GM12865 (cell line): ENCODE measurements around the gene ADGRV1.

Source experiments
- DNase-seq: peaks from one replicate; pipeline ENCODE4 v3.0.0; 2010; ENCODE audit warnings: low read depth
- H3K4me3 ChIP-seq: 2 replicates; pipeline ENCODE4 v1.5.1; 2011; ENCODE audit warnings: mild to moderate bottlenecking, low read depth, low read length, control low read depth
- CTCF ChIP-seq: IDR thresholded peaks from 2 replicates; pipeline ENCODE4 v1.5.1; 2011; ENCODE audit warnings: low read length, control low read depth, low read depth, inconsistent platforms; ENCODE audit not compliant: insufficient read depth; ENCODE audit errors: missing control alignments

ADGRV1 gene

GRCh38 chr5:90871391-90871991 lies 312.9 kb downstream of the ADGRV1 start:
- H3K4me3 ChIP-seq = no peak overlapping the region
- TF ChIP-seq CTCF = no peak
- no peak for DNase-seq

GRCh38 chr5:90873033-90873517 lies 314.5 kb downstream of the ADGRV1 start:
- no peak for DNase-seq
- no peak for TF ChIP-seq CTCF
- no peak overlapping the region for H3K4me3 ChIP-seq

- TF ChIP-seq CTCF = no peak
- no peak overlapping the region for H3K4me3 ChIP-seq
- DNase-seq = no peak
These were observed 315.5 kb downstream of the ADGRV1 start for GRCh38 chr5:90874066-90874465.

- TF ChIP-seq CTCF = no peak
- H3K4me3 ChIP-seq = no peak overlapping the region
- no peak for DNase-seq
These were observed 316.9 kb downstream of the ADGRV1 start for GRCh38 chr5:90875456-90875855.

- TF ChIP-seq CTCF = no peak
- no peak for DNase-seq
- no peak overlapping the region for H3K4me3 ChIP-seq
These were observed 317.8 kb downstream of the ADGRV1 start for GRCh38 chr5:90876366-90876765.

- DNase-seq = no peak
- TF ChIP-seq CTCF = no peak
- H3K4me3 ChIP-seq = no peak overlapping the region
These were observed 318.5 kb downstream of the ADGRV1 start for GRCh38 chr5:90877049-90877448.

- no peak for TF ChIP-seq CTCF
- DNase-seq = no peak
- no peak overlapping the region for H3K4me3 ChIP-seq
These were observed 319.5 kb downstream of the ADGRV1 start for GRCh38 chr5:90878081-90878480.
